ENCODE data around the gene AFMID.
"Not testable (repeated sequence)": the region's sequence is repeated elsewhere in the genome, so short reads cannot be mapped to it uniquely, and the experiment has no call there.

AFMID gene

DNA sequence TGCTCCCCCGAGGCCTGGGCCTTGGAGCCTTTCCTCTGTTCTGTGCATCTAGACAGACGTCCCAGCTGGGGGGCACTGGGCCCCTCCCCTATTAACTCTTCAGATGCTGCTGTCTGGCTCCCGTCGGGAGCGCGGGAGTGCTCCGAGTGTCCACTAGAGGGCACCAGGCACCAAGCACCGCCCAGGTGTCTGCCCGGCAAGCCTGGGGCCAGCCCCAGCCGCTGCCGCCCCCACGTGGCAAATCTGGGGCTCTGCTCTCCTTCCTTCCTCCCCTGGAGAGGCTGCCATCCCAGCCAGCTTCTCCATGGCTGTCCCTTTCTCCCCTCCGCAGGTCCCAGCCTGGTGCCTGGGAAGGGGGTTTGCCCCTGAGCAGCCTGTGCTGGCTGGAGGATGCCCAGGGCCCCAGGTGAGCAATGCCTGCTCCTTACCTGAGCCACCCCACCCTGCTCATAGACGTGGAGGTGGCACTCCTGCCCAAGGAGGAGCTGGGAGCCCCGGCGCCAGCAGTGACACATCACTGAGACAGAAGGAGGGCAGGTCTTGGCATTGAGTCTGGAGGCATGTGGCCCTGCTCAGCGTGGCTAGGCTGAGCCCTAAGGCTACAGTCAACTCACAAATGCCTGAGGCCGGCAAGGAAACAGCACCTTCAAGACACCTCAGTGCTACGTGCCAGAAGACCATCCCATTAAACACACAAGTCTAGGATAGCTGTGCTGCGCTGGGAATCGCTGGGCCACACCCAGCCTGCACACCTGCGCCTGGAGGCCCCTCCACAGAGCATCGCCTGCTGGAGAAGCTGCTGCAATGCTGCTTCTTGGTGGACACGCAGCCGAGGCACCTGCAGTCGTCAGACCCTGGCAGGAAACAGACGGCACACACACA is 64.0 kb downstream of the AFMID start:
- peak overlapping the region; percentile 41 for H3K27ac ChIP-seq
- DNase-seq (ENCODE audit: low read depth, low spot score): peak; percentile 63

DNA sequence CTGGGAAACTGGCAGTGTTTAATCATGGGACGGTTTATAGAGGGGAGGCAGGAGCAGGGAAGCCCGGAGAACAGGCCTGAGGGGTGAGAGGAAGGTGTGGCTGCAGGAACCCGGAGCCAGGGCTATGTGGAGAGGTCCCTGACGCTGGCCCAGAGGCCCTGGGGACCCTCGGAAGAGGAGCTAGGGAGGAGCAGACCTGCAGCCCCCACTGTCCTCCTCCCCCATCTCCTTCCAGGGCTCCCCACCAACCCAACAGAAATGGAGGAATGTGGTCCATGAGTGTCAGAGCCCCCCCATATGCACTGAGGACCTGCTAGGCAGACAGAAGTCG is 64.6 kb downstream of the AFMID start:
- no peak overlapping the region for H3K27ac ChIP-seq
- DNase-seq (ENCODE audit: low read depth, low spot score): no peak

DNA sequence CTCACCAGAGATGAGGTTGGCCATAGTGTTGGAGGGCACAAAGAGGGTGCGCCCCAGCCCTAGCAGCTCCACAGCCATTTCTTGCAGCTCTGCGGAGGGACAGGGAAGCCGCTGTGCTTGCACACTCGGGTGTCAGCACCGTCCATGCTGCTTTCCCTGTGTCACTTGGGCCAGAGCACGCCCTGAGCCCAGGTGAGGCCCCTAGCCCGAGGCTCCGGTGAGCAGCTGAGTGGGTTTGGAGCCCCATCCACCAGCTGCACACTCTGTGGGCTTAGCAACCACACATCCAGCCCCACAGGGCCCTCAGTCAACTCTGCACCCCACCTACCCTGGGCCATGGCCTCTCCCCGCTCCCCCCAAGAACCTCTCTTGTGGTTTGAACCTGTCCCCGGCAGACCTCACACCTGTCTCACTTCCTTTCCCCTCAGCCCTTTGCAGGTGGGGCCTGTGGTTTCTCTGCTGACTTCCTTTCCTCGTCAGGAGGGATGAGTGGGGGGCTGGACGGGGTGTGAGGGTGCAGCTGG is 65.0 kb downstream of the AFMID start:
- DNase-seq (ENCODE audit: low read depth, low spot score): no peak
- H3K27ac ChIP-seq: no peak overlapping the region

DNA sequence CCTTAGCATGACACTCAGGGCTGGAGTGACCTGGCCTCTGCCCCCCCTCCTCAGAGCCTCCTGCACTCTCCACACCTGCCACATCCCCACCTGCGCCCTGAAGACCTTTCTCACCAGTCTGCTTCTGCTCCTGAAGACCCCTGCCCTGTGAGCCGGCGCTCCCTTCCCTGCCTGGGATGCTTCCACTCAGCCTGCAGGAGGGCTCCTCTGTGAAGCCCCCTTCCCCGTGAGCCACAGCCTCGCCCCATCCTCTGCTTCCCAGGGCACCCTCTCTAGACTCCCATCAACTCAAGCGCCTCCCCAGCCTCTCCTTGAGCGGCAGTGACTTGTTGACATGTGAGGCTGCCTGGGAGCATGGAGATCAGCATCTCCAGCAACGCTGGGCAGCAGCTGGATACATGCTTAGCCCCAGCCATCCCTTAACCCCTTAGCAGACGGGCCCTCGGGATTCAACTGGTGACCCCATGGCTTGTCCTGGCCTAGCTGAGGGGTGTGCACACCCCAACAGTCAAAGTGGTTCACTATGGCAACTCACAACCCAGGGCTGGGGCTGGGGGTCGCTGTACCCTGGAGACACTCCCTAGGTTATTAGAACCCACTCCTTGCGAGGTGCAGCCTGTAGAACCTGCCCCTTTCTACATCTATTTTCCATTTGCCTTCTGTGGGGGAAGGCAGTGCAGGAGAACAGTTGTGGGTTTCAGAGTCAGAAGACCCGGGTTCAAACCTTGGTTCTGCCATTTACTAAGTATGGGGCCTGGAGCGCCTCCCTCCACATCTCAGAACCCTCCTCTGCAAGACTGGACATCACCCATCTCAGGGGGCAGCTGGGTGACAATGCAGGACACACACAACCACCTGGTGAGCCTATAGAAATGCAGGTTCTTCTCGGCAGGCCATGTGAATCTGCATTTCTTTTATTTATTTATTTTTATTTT is 65.8 kb downstream of the AFMID start:
- H3K27ac ChIP-seq: no peak overlapping the region
- DNase-seq (ENCODE audit: low read depth, low spot score): no peak

DNA sequence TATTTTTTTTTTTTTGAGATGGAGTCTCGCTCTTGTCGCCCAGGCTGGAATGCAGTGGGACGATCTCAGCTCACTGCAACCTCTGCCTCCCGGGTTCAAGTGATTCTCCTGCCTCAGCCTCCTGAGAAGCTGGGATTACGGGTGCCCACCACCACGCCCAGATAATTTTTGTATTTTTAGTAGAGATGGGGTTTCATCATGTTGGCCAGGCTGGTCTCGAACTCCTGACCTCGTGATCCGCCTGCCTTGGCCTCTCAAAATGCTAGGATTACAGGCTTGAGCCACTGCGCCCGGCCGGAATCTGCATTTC is 66.4 kb downstream of the AFMID start:
- not testable (repeated sequence) for DNase-seq (ENCODE audit: low read depth, low spot score); H3K27ac ChIP-seq

DNA sequence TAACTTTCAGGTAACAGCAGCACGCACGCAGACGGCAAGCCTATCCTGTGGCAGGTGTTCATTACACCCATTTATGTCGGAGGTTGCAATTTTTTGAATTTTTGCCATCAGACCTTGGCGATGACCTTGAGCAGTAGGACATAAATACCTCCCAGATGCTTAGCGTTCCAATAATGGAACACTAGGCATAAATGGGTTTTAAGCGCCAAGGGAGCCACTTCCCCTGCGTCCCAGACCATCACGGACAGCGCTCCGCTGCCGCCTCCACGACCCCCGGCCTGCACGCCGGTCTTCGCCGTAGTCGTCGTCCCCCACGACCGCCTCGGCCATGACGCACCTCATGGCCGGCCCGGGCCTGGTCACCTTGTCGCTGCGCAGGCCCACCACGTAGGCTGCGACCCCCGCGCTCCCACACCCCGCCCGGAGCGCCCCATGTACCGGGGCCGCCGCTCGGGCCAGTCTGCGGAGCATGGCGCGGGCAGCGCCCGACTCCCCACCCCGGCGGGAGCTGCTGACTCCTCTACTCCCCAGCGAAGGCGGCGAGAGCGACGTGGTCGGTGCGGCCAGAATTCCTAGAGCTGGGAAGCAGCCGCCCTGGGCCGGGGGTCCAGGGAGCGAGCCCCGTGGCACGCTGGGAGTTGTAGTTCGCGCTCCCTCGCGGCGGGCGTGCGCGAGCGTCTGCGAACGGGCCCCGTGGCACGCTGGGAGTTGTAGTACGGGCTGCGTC is 66.9 kb downstream of the AFMID start:
- no peak overlapping the region for H3K27ac ChIP-seq
- DNase-seq (ENCODE audit: low read depth, low spot score): peak; percentile 26

DNA sequence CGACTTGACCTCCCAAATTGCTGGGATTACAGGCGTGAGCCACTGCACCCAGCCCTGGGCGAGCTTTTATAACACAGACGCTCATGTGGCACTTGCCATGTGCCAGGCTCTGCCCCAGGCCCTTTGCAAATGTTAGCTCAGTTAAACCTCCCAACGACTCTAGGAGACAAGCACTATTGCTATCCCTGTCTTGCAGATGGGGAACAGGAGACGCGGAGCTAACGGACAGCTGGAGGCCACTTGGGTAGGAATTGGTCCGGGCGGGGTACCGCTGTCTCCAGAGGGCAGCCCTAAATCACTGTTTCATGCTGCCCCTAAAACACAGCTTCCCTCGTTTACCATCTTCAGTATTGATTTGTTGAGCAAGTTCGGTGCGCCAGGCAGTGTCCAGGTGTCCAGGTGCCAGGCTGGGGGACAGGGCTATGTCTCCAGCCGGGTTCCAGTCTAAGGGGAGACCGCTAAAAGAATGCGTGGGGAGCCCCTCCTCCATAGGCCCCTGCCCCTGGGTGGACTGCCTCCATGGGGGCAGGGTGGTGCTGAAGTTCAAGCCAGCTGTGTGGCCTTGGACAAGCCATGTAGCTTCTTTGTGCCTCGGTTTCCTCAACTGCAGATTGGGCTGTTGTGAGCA is 68.0 kb downstream of the AFMID start:
- no peak for DNase-seq (ENCODE audit: low read depth, low spot score)
- H3K27ac ChIP-seq: no peak overlapping the region

DNA sequence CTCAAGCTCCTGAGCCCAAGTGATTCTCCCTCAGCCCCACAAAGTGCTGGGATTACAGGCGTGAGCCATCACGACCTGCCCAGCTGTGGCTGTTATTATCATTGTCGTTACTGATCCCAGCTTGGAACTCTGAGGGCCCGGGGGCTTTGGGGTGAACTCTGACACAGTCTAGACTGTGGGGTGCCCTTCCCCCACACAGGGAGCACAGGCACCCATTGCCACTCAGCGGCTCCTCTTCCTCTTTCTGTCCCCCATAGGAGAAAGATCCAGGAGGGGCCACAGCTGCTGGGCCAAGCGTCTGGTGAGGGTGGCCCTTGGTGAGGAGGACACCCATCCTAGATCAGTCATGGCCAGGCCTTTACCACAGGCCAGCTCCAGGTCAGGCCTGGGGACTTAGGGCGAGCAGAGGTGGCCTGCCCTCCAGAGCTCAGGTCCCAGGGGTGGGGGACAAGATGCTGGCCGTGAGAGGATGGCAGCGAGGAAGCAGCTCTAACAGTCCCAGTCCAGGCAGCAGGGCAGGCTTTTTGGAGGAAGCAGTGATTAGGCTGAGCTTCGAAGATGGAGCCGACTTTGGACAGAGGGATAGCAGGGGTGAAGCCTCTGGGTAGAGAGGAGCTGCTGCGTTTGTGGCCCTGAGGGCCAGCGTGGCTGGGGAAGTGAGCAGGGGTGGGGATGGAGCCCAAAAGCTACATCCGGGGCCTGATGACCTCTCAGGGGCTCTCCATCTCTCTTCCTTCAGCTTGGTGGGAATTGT is 69.0 kb downstream of the AFMID start:
- DNase-seq (ENCODE audit: low read depth, low spot score): no peak
- H3K27ac ChIP-seq: no peak overlapping the region

DNA sequence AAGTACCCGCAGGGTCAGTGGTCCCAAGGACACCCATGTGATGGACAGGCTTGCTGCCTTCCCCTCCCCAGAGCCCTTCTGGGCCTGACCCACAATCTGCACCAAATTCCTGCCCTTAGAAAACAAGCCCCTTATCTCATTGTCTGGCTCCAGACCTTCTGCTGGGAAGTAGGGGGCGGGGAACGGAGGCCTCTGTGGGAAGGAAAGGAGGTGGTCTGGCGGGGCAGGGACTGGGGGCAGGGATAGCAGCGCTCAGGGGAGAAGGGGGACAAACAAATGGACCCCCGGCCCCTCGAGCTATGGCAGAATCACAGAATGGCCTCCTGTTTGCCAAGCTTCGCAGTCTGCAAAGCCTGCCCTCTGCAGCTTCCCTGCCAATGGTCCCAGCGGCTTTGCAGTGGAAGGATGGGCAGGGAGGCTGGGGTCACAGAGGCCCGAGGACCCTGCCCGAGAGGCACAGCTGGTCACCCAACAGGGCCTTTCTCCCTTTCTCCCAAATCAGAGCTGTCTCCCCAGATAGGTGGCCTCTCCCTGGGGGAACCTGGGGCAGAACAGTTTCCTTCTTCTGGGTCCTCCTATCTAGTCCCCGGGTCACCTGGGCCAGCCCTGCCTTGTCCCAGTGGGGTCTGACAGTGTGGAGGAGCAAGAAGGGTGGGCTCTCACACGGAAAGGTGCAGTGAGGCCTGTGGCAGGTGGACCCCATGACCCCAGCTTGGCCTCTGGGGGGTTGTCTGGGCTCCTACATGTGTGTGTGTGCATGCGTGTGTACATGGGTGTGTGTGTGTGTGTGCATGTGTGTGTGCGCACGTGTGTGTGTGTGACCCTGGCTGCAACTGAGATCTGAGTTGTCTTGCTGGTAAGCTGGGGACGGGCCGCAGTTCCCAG is 69.8 kb downstream of the AFMID start:
- no peak for DNase-seq (ENCODE audit: low read depth, low spot score)
- H3K27ac ChIP-seq: no peak overlapping the region

Measured in epithelial cell of prostate (primary cell).